Pons (tissue), 1 donor: ENCODE measurements around the gene PRKAR1B.

ENCODE experiments used
- DNase-seq: peaks from one replicate; pipeline ENCODE4 v3.0.0-alpha.2; 2016; ENCODE audit warnings: low spot score

PRKAR1B gene

DNA sequence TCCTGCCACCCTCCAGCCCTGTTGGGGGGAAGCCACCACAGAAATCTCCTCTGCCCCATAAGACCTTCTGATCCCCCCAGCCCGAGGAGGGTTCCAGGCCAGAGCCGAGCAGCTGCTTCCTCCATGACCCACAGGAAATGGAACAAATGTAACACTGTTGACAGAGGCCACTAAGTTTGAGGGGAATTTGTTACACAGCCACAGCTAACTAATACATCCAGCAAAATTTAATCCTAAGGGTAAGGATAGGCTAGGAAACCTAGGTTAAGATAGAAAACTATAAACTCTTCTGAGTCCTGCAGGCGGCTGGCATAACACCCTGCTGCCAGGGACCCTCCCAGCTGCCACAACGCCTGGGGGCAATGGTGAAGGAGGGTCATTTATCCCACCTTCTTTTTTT is 140.6 kb downstream of the PRKAR1B start:
- DNase-seq = no peak

DNA sequence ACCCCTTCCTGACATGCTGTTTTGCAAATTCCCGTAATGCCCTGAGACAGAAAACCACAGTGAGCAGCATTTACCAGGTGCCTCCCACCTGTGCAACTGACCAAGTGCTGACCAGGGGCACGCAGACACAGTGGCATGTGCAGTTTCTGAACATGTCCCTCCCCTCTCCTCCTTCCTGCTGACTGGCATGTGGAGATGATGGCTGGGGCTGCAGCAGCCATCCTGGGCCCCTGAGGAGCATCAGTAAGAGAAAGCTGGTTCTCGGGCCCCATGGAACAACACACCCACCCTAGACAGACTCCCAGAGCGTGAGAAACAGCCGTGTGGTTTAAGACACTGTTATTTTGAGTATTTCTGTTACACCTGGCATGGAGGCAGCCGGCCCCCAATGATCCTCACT is 141.2 kb downstream of the PRKAR1B start:
- DNase-seq = no peak

DNA sequence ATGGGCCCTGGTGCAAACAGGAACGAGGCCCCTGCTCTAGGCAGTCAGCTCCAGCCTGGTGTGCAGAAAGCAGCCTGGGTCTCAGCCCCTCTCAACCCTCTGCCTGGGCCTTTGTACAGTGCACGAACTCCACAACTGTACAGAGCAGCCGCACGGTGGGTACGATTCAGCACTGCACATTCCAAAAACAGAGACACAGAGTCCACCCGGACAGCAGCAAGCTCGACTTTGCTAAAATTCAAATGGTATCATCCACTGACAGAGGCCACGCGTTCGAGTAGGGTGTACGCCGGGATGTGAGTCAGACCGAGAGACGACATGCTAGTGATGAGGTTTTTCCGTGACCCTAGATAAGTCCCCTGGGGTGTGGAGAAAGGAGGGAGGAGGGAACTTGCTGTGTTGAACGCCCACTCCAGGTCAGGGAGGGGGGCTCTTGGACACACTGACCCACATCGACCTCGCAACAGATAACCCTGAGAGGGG is 141.8 kb downstream of the PRKAR1B start:
- DNase-seq = no peak

DNA sequence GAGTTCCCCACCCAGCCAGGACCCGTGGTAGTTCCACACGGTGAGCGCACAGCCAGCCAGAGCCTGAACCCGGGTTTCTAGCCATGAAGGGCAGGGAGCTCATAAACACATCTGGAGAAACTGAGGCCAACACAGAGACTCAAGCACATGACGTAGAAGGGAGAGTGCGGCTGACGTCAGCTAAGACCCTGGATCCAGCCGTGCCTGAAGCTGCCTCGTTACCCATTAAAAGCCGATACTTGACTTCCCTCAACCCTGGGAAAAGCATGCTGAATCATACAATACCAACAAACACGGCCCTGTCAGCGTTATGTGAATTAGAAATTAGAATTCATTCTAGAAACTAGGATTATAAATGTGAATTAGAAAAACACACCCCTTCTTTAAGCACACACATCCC is 142.3 kb downstream of the PRKAR1B start:
- DNase-seq = no peak

DNA sequence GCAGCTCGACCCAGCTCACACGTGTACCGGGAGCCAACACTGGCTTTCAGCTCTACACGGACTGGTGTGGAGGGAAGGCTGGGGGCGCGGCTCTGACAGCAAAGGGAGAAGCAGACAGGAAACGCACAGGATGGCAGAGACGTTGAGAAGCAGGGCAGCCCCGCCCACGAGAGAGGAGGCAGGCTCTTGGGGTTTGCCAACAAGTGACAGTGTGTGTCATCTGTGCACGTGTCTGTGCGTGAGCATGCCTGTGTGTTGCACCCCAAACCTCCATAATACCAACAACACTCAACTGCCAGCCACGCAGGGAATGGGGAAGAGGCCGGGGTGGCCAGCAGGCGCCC is 143.0 kb downstream of the PRKAR1B start:
- no peak for DNase-seq

DNA sequence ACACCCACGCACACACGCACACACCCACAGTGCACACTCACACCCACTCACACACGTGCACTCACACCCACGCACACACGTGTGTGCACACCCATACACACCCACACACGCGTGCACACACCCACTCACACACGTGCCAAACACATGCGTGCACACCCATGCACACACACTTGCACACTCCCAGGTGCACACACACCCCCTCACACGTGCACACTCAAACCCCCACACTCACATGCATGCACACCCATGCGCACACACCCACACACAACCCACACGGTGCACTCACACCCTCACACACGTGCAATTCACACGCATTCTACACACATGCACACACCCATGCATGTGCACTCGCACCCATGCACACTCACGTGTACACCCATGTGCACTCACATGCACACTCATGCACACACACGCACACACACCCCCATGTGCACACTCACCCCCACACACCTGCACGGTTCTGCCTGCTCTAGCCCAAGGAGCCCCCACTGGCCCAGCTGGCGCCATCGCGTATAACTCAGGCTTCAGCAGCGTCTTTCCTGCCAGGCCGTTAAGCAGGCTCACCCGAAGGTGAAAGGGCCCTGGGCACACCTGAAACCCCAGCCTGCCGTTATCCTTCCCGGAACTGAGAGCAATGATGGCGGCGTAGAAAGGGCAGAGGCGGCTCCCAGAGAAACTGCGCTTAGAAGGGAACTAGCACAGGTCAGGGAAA is 143.5 kb downstream of the PRKAR1B start:
- no peak for DNase-seq

DNA sequence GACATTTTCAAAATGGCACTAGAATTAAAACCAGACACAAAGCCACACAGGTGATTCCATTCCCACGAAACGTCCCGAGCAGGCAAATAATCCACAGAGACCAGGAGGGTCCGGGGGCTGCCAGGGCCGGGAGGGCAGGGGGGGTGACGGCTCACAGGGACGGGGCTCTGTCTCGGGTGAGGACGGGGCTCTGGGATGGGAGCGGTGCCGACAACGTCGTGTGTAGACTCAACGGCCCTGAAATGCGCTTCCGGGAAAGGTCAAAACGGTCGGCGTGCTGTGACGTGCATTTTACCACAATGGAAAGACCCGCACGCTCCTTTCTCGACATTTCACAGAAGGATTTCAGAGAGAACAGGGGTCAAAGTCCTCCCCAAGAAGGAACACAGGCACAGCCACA is 144.2 kb downstream of the PRKAR1B start:
- DNase-seq = no peak

DNA sequence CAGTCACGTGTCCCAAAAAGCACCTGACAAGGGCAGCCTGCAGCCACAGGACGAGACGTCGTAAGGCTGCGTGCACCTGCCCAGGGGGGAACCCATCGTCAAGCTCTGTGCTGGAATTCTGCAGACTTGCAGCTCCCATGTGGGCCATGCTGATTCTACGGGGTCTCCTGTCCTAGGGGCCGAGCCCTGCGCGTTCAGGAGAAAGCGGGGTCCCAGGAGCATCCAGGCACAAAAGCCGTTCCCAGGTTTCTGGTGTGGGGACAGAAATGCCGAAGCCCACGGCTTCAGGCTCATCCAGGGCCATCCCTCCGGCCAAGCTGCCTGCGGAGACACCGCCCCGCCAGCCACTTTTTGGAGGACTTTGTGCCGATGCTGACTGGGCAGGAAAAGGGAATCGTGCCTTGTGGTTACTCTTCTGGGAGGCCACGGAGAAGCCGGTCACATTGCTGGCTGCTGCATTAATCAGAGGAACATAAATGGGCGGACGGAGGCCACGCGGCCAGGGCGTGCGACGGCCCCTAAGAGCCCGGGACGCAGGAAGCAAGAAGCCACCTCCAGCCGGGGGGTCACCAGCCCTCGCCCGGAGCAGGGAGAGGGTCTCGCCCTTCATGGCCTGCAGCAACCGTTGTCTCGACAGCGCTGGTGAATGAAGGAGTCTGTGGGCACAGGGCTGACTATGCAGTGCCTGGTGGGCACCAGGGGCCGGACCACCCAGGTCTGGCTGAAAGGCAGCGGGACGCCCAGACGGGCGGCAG is 144.8 kb downstream of the PRKAR1B start:
- no peak for DNase-seq

DNA sequence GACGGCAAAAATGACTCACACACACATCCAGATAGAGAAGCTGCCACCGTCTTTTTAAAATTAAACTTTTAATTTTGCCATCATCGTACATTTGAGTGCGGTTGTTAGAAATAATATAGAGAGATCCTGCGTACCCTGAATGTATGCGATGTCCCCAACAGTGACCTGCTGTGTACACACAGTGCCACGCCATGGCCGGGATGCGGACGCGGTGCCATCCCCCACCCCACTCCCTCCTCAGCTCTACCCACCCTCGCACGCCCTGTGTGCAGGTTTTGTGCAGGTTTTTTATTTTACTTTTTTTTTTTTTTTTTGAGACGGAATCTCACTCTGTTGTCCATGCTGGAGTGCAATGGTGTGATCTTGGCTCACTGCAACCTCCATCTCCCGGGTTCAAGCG is 148.7 kb downstream of the PRKAR1B start:
- no peak for DNase-seq

DNA sequence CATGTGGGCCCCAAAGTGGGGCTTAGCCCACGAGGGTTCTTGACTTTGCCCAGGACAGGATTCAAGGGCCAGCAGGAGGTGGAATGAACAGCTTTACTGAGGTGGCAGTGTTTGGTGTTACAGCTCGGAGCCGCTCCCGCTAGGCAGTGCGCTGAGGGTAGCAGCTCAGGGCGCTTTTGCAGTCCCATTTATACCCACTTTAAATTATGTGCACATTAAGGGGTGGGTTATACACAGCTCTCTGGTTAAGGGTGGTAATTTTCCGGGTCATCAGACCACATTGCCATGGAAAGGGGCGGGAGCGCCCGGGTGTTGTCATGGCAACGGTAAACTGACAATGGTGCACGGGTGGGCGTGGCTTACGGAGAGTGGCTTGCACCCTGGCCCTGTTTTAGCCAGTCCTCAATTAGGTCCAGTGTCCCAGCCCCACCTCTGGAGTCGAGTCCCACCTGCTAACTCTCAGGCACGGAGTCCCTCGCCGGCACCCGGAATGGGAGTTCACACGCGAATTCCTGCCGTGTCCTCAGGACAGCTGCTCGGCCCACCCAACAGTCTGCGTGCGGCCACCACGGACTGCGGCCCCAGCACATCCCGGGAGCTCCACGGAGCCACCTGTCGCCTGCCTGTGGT is 149.2 kb downstream of the PRKAR1B start:
- no peak for DNase-seq

DNA sequence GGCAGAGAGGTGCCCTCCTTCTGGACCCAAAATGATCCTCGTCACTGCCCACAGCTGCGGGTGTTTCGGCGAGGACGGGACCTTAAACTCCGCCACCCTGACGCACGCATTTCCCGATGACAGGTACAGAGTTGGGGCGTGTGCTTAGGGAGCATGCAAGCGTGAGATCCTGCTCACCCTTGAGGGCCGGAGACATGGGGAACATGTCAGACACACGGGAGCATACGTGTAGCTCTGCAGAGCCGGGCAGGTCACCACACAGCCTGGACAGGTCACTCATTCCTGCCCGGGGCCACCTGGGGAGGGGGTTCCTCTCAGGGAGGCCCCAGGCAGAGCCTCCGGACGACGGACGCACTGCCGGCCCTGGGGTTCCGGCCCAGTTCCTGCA is 149.8 kb downstream of the PRKAR1B start:
- DNase-seq = no peak

DNA sequence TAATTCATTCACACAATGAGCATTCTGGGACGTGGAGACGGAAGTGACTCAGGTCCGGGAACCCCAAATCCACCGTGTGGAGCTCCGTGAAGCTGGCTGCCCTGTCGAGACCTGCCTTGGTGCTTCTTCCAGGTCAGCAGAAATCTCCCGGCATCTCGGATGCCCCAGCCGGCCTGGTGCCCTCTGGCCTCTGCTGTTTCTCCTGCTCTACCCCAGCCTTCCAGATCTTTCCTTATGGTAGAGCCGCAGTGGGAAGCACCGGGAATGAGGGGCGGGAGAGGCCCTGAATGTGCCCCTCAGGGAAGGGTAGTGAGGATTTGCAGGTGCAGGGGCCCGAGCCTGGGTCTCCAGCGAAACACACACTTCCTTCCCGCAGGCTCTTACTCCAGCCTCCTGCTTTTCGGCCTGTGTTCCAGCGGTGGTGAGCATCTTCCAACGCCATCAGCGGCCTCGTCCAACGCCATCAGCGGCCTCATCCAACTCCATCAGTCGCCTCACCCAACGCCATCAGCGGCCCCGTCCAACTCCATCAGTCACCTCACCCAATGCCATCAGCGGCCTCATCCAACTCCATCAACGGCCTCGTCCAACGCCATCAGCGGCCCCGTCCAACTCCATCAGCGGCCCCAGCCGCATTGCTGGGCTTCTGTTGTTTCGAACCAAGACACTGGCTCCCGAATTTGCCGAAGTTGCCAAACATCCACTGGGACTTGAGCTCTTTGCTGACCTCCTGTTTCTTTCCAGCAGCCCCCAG is 150.4 kb downstream of the PRKAR1B start:
- DNase-seq = no peak

DNA sequence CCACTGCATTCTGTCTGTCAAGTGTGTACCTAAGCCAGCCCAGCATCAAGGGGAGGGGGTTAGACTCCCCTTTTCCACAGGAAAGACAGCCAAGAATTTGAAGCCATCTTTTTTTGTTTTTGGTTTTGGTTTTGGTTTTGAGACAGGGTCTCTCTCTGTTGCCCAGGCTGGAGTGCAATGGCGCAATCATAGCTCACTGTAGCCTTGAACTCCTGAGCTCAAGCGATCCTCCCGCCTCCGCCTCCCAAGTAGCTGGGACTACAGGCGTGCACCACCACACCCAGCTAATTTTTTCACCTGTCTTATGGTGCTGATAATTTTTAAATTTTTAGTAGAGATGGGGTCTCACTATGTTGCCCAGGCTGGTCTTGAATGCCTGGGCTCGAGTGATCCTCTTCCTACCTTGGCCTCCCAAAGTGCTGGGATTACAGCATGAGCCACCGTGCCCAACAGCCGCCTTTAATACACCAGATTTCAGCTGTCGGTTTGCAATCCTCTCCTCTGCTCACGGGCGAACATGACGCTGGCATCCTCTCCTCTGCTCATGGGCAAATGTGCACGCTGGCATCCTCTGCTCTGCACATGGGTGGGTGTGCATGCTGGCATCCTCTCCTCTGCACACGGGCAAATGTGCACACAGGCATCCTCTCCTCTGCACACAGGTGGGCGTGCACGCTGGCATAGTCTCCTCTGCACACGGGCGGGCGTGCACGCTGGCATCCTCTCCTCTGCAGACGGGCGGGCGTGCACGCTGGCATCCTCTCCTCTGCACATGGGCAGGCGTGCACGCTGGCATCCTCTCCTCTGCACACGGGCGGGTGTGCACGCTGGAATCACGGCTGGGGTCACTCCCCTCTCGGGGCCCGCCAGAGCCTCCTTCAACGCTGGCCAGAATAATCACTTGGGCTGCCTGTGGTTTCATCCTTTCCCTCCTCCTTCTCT is 151.4 kb downstream of the PRKAR1B start:
- no peak for DNase-seq

DNA sequence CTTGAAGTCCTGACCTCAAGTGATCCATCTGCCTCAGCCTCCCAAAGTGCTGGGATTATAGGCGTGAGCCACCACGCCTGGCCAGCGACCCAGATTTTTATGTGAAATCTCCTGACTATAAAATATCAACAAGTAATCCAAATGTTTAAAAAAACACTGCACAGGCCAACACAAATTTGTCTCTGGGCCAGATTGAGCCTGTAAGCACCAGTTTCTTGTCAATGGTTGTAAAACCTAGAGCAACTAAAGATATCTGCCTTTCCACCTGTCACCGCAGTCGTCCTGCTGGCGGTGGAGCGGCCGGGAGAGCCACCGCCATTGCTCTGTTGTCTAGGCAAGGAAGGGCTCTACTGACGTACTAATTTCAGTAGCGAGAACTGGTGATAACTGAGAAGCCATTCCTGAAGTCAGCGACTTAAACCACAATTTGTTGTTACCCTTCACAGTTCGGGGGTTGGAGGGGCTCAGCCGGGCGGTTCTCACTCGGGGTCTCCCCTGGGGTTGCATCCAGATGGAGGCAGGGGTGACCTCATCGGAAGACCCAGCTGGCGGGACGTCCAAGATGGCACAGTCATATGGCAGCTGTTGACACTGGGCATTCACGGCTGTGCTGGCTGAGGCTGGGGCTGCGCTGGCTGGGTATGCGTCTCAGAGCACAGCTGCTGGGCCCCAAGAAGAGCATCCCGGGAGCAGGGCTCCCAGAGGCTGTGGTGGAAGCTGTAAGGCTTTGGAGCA is 152.3 kb downstream of the PRKAR1B start:
- DNase-seq = no peak

DNA sequence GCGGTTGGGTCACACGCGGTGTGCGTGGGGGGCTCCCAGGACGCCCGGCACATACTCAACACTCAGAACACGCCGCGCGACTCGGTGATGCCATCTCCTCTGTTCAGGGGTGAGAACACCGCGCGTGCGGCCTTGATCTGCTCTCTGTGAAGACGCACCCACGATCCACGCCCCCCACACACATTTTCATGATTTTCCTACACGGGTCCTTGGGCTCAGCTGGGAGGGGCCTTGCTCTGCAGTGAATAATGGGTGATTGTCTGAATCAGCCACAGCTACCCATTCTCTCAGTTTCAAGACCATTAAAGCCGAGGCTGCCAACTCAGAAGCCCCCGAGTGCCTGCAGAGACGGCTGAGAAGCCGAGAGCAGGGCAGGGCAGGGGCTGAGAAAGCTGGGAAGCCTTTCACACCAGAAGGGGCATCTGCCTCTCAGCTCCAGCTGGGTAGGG is 153.1 kb downstream of the PRKAR1B start:
- peak; percentile 19 for DNase-seq

DNA sequence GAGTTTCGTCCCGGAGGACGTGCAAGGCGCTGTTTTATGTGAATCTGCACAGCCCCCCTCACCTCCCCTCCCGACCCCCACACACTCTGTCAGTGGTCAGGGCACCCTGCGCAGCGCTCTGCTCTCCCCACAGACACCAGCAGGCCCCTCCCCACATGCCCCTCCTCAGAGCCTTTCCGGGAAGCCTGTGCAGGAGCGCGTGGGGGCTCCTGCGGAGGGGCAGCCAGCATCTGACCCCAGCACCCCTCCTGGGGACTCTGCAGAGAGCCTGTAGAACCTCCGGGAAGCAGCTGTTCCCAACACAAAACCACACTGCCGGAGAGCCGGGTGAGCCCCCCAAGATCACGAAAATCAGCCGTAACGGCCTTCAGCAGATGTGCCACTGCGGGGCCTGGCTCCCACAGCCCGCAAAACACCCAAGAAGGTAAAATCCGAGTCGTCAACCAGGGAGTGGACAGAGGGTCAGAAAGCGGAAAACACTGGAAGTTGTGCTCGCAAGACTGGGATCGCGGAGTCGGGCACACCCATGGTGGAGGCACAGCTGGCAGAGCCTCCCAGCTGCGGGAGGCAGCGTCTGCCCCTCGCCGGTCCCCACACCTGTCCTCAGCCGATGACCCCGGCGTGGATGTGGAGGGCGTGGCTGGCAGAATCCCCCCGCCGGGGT is 153.7 kb downstream of the PRKAR1B start:
- DNase-seq = no peak

DNA sequence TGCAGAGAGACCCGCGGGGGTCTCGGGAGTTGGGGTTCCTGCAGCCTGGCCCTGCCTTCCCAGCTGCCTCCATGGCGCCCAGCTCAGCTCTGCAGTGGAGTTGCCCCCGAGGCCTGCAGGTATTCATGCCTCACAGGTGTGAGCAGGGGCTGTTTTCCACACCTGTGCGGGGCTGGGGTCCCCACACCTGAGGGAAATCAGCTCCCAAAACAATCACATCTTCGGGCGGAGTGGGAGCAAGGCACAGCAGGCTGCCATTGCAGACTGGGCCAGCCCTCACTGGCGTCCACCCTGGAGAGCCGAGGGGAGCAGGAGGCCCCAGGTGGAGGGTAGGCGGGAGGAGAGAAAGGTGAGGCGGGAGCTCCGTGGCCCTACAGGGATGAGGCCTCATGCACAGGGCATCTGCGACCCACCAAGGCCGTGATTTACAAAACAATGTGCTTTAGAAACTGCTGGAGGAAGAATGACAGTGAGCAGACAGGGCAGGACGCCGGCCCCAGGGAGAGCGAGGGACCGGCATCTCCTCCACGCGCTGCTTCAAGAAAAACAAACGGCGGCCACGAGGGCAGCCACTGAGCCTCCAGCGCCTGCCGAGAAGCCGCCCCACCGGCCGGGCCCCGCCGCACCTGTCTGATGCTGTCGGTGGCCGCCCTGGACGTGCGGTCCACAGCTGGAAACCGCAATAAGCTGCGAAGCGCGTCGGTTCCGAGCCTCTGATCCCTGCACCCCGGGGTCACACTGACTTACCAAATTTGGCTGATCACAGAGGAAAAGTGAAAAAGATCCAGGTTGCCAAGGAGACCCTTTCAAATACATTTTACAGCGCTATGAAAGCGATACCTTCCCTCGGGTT is 154.4 kb downstream of the PRKAR1B start:
- DNase-seq = no peak

DNA sequence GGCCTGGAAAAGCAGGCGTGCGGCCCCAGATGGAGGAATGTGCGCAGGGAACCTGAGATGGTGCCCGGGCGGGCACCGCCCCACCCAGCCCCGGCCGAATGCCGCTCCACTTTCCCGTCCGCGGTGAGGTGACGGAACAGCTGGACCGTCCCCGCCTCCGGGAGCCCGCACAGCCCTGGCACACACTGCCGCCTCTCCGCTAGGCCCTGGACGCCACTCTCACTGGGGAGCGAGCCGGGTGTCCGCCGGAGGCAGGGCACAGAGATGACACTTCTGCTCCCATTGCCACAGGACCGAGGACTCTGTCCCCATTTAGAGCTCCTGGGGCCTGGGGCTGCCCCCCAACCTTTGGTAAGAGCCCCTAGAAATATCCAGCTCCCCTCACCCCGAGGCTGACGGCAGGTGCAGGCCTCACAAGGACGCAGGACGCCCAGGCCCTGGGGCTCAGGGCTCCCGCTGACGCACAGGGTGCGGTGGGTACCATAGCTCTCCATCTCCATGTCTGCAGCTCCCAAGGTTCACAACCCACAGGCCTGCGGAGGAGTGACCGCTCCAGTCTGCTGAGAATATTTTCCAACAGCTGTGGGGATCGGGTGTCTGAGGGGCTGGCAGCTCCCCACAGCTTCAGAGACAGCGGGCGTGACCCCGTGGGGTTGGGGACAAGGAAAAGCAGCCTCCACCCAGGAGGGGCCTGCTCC is 155.2 kb downstream of the PRKAR1B start:
- no peak for DNase-seq
